Activated CD4-positive, CD25-positive, alpha-beta regulatory T cell treated with anti-CD3 and anti-CD28 coated beads, Interleukin-2, amount 50 U/mL, for 16 hours (primary cell): Measurements from ENCODE around the gene SPG21.

Source experiments
- DNase-seq: peaks from one replicate; pipeline ENCODE4 v3.0.0-alpha.2; 2020; ENCODE audit warnings: low read depth, low spot score

Gene SPG21

GRCh38 chr15:64991536-64992135 lies 1.9 kb upstream of the SPG21 start:
- DNase-seq = no peak

- DNase-seq = no peak
Measured at GRCh38 chr15:64990168-64990470, 405 bp upstream of the SPG21 start.

- DNase-seq = no peak
Measured at GRCh38 chr15:64987136-64987535, 2.6 kb downstream of the SPG21 start.

- DNase-seq = no peak
Measured at GRCh38 chr15:64985366-64986033, 4.2 kb downstream of the SPG21 start.

GRCh38 chr15:64982472-64982871 lies 7.2 kb downstream of the SPG21 start:
- no peak for DNase-seq

GRCh38 chr15:64981812-64982431 lies 7.8 kb downstream of the SPG21 start:
- DNase-seq = no peak

- DNase-seq = no peak
Measured at GRCh38 chr15:64979252-64979710, 10.4 kb downstream of the SPG21 start.

GRCh38 chr15:64975390-64975789 lies 14.3 kb downstream of the SPG21 start:
- DNase-seq = no peak

GRCh38 chr15:64970698-64971097 lies 19.0 kb downstream of the SPG21 start:
- no peak for DNase-seq

- no peak for DNase-seq
Measured at GRCh38 chr15:64969401-64969800, 20.3 kb downstream of the SPG21 start.

- DNase-seq = no peak
Measured at GRCh38 chr15:64961013-64961412, 28.7 kb downstream of the SPG21 start.

- no peak for DNase-seq
Measured at GRCh38 chr15:64960153-64960552, 29.6 kb downstream of the SPG21 start.

- DNase-seq = no peak
Measured at GRCh38 chr15:64959128-64959527, 30.6 kb downstream of the SPG21 start.

- no peak for DNase-seq
Measured at GRCh38 chr15:64954395-64954794, 35.3 kb downstream of the SPG21 start.

GRCh38 chr15:64951777-64952418 lies 37.8 kb downstream of the SPG21 start:
- DNase-seq = no peak

- no peak for DNase-seq
Measured at GRCh38 chr15:64950888-64951287, 38.8 kb downstream of the SPG21 start.

- no peak for DNase-seq
Measured at GRCh38 chr15:64949383-64950186, 40.1 kb downstream of the SPG21 start.

- no peak for DNase-seq
Measured at GRCh38 chr15:64948916-64949315, 40.8 kb downstream of the SPG21 start.

GRCh38 chr15:64947211-64947610 lies 42.5 kb downstream of the SPG21 start:
- no peak for DNase-seq

- DNase-seq = no peak
Measured at GRCh38 chr15:64944961-64945360, 44.8 kb downstream of the SPG21 start.

- DNase-seq = no peak
Measured at GRCh38 chr15:64943512-64944225, 46.0 kb downstream of the SPG21 start.
